Pulmonary artery endothelial cell (primary cell): ENCODE results near the gene NETO2. TPM values are rescaled to one million over a fixed set of nuclear protein-coding genes. Genes with fewer than 3 reads are reported as not detected.
"Not testable (repeated sequence)": the region's sequence is repeated elsewhere in the genome, so short reads cannot be mapped to it uniquely, and the experiment has no call there.

Experiments used
- DNase-seq: peaks from one replicate; pipeline ENCODE4 v3.0.0-alpha.2; 2011; ENCODE audit warnings: low read depth, low spot score
- total RNA-seq: library from RNA; depleted of rRNA; stranded (reverse); fragments of >200 nt; gene quantifications from 2 replicates; pipeline ENCODE4 v1.2.3, GENCODE V29; 2014

The NETO2 gene
- total RNA-seq, 1 donor from 2014 or later = 29.6 TPM

DNA sequence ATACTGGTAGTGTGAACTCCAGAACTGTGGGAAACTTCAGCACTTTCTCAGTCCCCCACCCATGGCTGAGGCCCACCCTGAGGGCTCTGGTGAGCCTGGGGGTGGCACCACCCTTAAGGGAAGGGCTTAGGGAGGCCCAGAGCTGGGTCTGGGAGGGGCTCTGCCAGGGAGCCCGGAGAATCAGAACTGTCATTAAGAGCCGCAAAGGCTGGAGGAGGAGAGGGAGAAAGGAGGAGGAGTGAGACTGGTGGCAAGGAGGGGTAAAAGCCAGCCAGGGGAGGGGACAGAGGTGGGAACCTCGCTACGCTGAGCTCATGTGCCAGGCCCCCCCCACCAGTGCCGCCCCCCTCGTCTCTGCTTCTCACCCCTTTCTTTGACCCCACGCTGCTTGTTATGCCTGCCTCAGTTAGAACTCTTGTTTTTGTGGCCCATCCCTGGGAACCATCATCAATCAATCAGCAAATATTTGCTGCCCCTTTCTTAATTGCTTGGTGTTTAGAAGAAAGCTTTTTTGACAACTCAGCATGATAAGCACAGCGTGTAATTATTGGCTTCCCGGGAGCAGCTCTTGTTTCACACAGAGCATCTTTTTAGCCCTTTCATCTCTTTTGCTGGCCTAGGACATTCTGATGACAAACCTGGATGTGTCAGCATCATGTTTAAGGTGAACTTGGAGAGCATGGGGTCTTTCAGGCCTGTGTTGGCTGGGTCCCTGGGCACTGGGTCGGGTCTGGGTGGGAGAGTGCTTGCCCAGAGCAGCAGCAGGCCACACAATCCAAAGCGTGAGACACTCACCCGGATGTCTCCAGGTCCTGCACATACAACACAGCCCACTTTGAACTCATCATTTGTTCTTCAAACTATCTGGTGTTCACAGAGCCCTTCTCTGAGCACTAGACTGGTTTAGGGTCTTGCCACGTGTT lies 77.7 kb downstream of the NETO2 start:
- no peak for DNase-seq

DNA sequence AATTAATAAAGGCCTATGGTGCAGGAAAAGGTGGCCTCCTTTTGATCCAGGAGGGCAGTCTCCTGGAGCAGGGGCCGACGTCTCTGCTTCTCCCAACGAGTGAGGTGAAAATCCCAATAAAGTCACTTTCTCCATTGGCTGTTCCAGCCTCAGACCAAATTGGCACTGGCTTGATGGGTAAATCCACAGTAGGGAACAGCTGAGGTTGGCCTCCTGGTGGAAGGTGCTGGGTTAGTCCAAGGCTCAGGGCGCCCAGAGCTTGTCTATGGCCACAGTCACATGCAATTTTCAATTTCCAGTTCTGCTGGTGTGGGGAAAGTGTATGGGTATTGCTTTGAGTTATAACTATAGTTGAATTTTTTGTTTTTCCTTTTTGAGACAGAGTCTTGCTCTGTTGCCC lies 79.0 kb downstream of the NETO2 start:
- no peak for DNase-seq

DNA sequence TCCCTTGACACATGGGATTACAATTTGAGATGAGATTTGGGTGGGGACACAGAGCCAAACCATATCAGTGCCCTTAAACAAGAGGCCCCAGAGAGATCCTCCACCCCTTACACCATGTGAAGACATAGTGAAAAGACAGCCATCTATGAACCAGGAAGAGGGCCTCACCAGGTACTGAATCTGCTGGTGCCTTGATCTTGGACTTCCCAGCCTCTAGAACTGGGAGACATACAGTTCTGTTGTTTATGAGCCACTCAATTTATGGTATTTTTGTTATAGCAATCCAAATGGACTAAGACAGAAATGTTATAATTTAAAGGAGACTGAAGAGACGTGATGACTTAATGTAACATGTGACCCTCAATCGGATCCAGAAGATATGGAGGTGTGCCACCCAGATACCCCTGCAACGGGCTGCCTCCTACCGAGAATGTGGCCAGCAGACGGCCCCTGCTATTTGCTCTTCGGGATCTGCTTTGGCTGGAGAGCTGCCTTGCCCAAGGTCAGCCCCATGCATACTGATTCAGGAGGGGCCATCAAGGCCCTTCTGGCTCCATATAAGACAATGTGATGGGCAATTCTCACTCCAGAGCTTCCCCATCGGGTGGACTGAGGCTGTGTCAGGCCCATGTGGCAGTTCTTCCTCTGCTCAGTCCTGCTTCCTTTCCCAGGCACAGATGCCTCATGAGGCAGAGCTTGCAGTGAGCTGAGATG lies 80.6 kb downstream of the NETO2 start:
- no peak for DNase-seq

DNA sequence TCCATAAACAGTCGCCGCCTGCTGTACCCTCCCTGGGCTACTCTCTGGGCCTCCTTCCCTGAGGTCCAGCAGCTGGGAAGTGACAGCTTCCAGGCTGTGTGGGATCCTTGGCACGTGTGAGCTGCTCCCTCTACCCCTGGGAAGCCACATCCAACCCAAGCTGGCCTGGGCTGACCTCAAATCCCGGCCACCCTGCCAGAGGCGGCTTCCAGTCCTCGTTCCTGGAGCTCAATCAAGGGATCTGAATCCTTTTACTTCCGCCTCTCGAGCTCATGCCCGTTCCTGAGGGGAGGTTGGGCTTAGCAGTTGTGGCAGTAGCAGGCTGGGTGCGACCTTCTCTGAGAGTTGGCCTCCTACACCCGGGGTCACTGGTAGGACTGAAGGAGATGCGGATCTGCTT lies 82.5 kb downstream of the NETO2 start:
- no peak for DNase-seq

DNA sequence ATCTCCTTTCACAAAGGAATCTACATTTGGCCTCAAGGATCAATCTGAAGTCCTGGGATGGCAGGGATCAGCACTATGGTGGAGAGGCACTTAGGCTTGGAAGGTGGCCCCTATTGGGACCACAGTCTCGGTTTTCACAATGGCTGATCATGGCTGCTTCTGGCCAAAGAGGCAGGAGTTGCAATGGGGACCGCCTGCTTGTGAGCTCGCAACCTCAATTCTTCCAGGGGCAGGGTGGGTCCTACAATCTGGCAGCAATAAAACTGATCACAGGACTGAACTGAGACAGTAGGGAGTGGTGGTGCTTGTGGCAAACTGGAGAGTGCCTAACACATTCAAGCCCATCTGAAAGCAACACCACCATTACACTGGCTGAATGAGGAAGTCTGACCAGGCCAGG lies 83.1 kb downstream of the NETO2 start:
- DNase-seq = no peak

DNA sequence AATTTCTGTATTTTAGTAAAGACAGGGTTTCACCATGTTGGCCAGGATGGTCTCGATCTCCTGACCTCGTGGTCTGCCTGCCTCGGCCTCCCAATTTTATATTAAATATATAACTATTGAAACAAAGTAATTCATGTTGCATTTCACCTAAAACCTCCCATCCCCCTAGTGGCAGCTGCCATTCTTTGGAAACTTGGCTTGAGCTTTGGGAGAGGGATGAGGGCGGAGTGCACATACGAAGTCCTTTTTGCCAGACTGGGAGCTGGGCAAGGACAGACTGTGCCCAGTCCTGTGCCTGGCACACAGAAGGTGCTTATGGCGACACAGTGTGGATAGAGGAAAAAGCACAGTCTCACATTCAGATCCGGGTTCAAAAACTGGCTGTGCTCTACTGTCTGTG lies 83.8 kb downstream of the NETO2 start:
- no peak for DNase-seq

DNA sequence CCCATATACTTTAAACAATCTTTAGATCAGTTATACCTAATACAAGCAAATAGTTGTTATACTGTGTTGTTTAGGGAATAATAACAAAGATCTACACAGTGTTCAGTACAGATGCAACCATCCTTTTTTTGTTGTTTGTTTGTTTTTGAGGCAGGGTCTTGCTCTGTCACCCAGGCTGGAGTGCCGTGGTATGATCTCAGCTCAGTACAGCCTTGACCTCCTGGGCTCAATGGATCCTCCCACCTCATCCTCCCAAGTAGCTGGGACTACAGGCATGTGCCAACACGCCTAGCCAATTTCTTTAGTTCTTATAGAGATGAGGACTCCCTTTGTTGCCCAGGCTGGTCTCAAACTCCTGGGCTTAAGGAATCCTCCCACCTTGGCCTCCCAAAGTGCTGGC lies 84.6 kb downstream of the NETO2 start:
- DNase-seq = not testable (repeated sequence)

DNA sequence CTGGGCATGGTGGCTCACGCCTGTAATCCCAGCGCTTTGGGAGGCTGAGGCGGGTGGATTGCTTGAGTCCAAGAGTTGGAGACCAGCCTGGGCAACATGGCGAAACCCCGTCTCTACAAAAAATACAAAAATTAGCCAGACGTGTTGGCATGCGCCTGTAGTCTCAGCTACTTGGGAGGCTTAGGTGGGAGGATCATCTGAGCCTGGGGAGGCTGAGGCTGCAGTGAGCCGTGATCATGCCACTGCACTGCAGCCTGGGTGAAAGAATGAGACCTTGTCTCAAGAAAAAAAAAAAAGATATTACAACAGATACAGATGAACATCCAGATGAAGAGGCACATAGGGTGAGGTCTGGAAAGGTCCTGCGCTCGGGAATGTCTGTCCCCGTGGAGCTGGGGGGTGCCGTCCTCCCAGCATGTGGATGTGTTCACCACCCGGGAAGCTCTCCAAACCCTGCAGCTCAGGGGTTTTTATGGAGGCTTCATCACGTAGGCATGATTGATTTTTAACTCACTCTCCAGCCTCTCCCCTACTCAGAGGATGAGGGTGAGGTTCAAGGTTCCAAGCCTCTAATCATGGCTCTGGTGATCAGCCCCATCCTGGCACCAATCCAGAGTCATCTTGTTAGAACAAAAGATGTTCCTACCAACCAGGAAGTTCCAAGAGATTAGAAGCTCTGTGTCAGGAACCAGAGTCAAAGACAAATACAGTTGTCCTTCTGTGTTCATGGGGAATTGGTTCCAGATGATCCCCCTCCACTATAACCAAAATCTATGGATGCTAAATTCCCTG lies 85.3 kb downstream of the NETO2 start:
- no peak for DNase-seq

DNA sequence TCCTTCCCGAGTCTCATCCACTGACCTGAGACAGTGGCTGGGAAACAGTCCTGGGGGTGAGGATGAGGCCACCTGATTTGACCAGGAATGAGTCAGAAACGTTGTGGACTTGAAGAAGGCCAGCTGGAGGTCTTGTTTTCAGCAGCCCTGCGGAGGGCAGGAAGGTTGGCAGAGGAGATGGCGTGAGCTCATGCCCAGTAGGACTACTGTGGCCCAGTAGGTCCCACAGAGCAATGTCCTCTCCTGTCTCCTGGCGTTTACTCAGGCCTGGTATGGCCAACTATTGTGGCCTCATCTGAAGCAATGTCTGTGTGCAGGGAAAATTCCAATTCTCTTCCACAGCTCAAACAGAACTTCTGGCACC lies 86.1 kb downstream of the NETO2 start:
- DNase-seq = no peak

DNA sequence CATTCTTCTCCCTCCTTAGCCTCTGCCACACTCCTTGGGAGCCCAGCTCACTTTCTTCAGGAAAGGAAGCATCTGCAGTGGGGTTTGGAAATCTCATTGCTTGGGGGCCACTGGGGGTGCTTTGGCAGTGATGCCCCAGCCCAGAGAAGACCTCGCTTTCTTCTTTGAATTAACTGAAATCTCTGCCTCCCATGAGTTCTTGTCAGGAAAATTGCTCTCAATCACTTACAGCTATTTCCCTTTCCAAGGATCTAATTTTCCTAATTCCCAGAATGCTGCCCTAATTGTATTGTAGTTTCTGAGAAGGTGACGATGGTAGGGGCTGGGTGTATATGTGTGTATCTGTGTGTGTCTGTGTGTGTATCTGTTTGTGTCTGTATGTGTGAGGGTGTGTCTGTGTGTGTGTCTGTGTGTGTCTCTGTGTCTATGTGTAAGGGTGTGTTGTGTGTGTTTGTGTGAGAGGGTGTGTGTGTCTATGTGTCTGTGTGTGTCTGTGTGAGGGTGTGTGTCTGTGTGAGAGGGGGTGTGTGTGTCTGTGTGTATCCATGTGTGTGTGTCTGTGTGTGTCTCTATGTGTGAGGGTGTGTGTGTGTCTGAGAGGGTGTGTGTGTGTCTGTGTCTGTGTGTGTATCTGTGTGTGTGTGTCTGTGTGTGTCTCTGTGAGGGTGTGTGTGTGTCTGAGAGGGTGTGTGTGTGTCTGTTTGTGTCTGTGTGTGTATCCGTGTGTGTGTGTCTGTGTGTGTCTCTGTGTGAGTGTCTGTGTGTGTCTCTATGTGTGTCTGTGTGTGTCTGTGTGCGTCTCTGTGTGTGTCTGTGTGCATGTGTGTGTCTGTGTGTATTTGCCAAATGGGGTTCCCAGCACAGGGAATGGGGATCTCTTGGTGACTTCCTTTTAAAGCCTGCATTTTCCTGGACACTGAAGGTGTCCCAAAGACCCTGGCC lies 86.8 kb downstream of the NETO2 start:
- DNase-seq = no peak

DNA sequence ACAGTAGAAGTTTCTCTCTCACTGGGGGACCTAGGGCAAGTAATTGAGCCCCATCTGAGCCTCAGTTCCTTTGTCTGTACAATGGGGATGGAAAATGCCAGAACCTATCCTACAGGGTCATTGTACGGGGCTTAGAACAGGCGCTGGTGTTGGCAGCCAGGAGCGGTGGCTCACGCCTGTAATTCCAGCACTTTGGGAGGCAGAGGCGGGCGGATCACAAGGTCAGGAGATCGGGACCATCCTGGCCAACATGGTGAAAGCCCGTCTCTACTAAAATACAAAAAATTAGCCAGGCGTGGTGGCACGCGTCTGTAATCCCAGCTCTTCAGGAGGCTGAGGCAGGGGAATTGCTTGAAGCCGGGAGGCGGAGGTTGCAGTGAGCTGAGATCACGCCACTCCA lies 87.7 kb downstream of the NETO2 start:
- DNase-seq = not testable (repeated sequence)

DNA sequence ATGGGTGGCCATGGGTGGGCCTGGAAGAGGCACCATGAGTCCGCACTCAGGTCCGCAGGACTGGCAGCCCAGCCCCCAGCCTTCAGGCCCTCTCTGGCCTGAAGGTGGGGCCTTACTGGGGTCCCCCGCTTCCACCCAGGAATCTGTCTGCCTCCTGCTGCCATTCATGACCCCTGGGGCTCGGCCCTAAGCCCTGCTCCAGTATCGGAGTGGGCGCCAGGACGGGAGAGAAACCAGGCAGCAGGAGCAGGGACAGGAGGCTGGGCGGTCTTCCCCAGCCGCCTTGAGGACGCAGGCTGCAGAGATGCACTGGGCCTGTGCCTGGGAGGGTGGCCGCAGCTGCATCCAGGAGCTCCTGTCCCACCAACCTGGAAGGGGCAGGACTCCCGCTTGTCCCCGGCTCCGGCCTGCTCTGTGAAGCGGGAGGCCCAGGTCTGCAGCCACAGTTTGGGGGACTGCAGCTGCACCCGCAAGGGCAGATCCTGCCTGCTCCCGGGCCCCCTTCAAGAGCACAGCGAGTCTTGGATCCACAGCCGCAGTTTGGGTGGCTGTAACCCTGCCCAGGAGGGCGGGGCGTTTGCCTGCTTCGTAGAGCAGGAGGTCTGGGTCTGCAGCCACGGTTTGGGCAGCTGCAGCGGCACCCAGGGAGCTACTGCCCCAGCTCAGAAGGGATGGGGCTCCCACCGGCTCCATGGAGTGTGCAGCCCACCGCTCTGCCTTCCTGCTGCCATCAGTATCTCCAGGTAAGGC lies 88.4 kb downstream of the NETO2 start:
- no peak for DNase-seq

DNA sequence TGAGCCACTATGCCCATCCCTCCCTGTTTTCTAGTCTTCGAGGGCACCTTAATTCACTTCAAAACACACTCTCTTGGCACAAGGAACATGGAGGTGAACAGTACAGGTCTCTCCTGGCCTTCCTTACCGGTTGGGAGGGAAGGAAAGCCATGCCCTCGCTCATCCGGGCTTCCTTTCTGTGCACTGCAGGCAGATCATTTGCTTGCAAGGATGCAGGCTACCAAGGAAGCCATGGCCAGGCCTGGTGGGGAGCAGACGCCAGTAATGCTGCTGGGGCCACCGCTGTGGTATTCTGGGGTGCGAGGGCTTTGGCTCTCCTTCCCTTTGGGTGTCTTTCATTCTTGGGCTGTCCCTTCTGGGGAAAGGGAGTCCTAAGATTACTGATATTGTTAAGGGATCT lies 89.4 kb downstream of the NETO2 start:
- no peak for DNase-seq

DNA sequence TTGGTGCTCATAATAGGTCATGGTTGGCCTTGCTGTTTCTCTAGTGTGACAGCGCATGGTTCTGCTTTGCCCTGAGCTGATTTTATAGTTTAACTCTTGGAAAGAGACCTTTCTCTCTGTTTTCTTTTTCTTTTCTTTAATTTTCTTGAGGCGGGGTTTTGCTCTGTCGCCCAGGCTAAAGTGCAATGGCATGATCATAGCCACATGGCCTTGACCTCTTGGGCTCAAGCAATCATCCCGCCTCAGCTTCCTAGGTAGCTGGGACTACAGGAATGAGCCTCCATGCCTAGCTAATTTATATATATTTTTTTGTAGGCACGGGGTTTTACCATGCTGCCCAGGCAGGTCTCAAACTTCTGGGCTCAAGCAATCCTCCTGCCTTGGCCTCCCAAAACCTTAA lies 89.8 kb downstream of the NETO2 start:
- no peak for DNase-seq

DNA sequence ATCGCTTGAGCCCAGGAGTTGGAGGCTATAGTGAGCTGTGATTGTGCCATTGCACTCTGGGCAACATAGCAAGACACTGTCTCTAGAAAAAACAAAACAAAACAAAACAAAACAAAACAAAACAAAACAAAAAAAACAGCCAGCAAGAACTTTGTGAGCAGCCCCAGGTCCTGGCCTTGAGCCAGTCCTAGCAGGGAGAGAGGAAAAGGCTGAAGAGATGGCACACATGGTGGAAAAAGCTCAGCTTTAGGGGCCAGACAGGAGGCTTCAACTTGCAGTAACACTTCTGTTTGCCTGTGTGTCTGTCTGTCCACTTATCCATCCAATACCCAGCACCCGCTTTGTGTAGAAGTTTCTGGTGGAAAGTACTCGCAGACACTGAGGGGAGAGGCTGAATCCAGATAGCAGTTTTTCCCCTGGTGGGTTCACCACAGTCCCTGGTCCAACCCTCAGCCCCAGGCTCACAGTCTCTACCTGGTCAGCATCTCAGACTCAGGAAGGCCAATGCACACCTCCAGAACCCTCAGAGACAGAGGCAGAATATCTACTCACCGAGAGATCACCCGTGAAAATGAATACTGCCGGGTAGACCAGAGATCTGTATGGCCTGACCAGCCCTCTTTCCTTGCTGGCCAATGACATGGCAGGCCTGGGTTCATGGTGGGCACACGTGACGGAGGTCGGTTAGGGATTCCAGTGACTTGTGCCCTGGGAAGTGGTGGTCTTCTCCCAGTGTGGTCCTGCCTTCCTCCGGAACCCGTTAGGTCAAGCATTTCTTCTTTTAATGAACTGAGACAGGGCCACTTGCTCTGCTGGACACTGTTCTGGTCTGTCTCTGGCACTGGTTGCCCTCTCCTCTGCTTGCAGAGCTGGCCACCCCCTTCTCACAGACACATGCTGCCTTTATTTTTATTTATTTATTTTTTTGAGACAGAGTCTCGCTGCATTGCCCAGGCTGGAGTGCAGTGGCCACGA lies 90.8 kb downstream of the NETO2 start:
- DNase-seq = no peak

DNA sequence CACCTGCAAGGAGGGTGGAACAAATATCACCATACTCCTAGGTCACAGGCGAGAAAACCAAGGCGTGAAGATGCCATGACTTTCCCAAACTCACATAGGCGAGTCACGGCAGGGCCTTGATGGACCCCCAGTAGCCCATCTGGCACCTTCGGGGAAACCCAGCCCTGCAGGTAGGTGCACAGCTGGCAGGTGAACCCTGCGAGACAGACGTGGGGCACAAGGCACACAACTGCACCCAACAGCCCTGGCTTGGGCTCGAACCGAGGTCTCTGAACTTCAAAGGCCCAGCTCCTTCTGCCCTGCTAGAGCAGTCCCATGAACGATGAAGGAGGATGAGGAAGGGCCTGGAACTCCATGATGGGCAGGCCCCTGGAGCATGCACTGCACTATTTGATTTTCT lies 92.7 kb downstream of the NETO2 start:
- no peak for DNase-seq

DNA sequence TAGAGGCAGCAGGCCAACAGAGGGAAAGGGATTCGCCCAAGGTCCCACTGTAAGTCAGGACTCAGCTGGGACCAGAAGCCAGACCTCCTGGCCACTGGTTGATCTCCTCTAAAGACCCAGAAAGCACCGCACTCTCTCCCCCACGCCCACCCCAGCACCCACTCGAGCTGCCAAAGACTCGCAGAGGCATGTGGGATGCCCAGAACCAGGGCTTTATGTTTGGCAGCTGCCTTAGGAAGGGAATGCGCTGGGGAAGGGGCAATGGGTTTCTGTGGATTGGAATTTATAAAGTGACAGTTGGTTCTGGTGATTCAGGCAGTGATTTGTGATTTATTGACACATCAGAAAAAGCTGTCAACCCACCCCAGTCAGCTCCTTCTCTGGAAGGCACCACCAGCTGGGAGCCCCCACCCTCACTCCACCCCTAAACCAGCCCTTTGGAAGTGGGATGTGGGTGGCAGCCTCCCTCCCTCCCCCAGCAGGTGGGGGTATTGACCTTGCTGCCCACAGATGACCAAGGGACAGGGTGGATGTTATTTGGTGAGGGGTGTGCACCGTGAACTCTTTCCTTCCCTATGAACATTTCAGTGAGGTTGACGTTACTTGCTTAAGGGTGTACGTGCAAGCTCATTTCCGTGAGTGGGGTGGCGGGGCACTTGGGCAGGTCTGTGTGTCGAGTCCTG lies 93.7 kb downstream of the NETO2 start:
- DNase-seq = no peak

DNA sequence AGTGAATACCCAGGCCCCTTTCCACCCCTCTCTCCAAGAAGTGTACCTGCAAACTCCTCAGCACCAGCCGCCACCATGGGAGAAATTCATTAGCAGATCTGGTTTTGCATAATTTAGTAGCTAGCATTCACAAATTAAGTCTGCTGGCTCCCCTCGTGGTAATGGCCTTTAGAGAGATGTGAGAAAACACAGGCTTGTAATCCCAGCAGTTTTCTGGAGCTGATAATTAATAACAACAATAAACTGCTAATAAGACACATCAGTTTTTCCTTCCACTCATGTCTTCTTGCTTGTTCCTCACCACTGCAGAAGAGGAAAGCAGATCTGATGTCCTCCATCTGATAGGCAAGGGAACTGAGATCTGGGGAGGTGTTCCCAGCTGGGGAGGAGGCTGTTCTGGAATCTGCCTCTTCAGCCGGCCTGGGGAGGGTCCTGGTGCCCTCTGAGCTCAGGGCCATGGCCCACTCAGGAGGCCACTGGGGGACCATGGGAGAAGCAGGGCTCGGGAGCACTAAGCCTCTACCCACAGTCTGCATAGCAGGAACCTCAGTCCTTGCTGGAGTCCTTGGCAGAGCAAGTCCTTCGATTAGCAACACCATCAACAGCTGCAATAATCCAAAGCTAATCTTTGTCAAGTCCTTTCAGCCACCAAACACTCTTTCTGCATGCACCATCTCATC lies 96.1 kb downstream of the NETO2 start:
- no peak for DNase-seq
